NCI-H345 treated with DMSO at 0.1 percent for 48 hours (cell line): Measurements from ENCODE around the gene ZDHHC19.
A peak's percentile ranks its signal among the peaks of the same experiment; 100 is the strongest.
"Not testable (repeated sequence)": the region's sequence is repeated elsewhere in the genome, so short reads cannot be mapped to it uniquely, and the experiment has no call there.

Experiments
- DNase-seq: peaks from one replicate; lab custom pipeline; 2025; ENCODE audit not compliant: unreplicated experiment; lab: John Stamatoyannopoulos, UW

ZDHHC19 gene

DNA sequence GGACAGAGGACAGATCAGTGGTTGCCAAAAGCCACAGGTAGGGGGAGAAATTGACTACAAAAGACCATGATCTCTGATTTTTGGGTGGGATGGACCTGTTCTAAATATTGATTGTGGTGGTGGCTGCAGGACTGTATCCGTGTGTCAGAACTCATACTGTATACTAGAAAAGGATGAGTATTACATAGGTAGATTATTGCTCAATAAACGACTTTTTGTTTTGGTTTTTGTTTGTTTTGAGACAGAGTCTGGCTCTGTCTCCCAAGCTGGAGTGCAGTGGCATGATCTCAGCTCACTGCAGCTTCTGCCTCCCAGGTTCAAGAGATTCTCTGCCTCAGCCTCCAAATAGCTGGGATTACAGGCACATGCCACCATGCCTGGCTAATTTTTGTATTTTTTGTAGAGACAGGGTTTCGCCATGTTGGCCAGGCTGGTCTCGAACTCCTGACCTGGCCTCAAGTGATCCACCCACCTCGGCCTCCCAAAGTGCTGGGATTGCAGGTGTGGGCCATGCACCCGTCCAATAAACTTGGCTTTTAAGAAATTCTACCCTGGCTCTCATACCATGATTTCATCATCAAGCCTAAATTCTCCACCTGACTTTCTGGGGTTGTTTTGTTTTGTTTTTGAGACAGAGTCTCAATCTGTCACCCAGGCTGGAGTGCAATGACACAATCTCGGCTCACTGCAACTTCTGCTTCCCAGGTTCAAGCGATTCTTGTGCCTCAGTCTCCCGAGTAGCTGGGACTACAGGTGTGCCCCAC is 5.6 kb downstream of the ZDHHC19 start:
- not testable (repeated sequence) for DNase-seq

DNA sequence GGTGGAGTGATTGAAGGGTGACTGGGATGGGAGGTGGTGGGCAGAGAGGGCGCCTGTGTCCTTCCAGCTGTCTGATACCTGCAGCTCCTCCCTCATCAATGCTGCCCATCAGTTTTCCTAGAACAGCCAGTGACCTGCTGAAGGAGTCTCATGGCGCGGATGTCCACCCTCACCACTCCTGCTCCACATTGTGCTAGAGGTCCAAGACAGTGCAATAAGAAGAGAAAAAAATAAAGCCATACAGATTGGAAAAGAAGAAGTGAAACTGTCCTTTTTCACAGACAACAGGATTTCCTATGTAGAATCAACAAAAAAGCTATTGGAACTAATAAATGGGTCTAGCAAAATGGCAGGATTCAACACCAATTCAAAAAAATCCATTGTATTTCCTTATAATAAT is 7.4 kb downstream of the ZDHHC19 start:
- DNase-seq, result no peak

DNA sequence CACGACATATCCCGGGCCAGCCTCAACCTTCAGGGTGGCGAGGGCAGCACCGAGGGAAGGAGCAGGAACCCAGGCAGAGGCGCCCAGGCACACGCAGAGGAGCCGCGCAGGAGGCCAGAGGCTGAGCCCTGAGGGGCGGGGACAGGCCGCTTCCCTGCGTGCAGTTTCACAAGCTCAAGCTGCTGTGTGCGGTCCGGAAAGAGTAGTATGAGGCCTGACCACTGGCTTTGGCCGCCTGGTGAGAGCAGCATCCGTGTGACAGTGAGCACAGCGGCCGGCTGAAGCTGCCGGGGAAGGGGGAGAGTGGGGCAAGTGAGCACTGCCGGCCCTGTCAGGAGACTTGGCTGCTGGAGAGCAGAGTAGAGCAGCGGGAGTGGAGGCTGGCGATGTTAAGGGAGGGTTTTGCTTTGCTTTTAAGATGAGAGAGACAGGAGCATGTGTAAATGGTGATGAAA is 8.7 kb downstream of the ZDHHC19 start:
- DNase-seq, result no peak

DNA sequence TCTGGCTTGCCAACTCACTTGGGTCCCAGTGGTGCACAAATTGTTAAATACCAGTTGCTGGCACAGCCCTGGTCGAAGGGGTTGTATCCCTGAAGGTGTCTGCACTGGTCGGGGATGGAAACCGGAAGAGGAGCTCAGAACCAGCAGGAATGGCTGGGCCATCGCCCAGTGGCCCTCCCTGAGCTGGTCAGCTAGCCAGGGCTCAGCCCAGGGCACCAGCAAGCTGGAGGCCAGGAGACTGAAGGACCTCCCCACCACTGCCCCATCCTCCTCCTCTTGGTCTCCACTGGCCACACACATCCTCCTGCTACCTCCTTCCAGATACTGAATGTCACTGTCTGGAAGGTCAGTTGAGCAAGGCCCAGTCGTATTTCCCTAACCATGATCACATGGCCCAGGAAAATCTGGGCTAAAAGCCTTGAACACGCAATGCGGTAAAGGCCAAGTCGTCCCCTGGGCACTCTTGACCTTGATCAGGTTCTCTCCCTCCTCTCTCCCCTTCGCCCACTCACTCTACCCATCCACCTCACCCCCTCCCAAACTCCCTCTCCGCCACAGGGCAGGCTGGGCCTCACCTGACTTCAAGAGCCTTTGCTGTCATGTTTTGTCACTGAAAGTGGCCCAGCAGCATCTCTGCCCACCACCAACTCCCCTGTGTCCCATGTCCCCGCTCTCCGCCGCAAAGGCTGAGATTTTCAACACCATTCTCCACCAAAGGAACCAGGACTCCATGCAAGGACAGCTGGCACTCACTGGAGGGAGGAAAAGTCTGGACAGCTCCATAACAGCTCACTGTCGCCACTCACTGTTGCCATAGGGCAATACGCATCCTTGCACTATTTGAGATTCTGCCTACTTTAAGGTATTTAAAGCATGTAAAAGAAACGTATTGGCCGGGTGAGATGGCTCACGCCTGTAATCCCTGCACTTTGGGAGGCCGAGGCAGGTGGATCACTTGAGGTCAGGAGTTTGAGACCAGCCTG is 12.1 kb downstream of the ZDHHC19 start:
- DNase-seq, result no peak

DNA sequence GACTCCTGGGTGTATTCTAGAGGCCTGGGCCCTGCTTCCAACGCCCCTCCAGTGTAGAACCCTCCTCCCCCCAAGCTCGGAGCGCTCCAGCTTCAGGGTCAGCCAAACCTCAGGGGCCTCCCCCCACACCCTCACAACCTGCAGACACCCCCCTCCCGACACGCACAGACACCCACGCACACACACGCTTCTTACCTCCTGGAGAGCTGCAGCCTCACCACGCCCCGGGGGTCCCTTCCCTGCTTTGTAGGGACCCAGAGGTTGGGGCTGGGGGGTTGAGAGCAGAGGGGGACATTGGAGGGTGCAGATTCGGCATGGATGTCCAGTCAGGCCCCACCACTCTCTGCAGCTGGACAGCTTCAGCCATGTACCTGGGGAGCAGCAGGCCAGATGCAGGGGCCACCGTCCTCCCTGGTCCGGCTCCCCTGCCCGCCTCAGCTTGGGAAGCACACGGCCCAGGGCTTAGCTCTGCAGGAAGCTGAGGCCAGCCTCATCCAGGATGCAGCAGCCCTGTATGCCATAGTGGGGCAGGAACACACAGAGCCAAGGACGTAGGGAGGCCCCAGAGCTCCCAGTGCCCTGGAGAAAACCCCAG is 13.0 kb downstream of the ZDHHC19 start:
- DNase-seq, result no peak

DNA sequence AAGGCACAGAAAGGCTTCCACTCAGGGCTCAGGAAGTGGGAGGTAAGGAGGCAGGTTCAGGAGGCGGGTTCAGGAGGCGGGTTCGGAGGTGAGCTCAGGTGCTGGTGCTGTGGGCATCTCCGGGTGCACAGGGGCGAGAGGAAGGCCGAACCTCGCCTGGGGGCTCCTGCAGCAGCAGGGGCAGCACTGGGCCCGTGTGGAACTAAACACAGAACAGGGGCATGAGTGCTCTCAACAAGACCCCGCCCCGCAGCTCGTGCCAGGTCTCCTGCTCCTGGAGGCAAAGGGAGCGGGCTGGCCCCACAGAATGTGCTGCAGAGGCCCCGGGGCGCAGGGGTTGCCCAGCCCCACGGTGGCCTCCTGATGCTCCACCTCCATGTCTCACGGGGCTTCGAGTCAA is 13.7 kb downstream of the ZDHHC19 start:
- DNase-seq, result no peak

DNA sequence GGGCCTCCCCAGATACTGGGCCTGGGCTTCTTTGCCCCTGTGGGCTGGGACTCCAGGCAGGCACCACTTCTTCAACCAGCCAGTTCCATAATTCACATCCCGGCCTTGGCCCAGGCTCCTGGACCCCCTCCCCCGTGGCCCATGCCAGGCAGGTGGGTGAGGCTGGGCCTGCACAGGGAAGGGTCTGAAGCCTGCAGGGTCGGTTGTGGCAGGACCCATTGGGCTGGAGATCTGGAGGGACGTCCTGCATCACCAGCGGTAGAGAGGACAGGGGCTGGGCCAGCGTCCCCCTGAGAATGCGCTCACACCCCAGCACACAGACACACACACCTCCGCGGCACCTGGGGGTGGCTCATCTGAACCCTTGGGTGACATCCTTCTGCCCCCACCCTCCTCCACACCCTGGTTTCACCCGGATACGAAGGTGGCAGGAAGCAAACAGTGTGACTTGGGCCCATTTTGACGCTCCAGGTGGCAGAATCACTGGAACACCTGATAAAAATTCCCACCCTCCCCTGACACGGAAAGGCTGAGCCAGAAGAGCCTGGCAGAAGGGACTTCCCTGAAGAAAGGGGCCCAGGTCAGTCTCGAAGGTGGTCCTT is 15.4 kb downstream of the ZDHHC19 start:
- no peak for DNase-seq

DNA sequence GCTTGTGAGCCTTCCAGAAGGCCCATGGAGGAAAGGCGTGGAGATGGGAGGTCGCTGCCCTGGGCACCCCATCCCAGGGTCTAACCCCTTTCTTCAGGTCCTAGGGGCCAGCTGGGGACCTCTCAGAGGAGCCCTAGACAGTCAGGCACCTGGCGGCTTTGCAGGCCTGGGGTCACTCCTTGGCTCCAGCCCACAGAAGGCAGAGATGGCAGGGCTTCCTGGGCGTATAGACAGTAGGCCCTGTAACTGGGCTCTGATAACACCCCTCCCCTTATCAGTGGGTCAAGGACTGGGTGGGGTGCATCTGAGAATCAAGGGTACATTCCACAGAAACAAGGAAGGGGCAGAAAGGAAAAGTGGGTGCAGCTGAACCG is 16.7 kb downstream of the ZDHHC19 start:
- DNase-seq, result no peak

DNA sequence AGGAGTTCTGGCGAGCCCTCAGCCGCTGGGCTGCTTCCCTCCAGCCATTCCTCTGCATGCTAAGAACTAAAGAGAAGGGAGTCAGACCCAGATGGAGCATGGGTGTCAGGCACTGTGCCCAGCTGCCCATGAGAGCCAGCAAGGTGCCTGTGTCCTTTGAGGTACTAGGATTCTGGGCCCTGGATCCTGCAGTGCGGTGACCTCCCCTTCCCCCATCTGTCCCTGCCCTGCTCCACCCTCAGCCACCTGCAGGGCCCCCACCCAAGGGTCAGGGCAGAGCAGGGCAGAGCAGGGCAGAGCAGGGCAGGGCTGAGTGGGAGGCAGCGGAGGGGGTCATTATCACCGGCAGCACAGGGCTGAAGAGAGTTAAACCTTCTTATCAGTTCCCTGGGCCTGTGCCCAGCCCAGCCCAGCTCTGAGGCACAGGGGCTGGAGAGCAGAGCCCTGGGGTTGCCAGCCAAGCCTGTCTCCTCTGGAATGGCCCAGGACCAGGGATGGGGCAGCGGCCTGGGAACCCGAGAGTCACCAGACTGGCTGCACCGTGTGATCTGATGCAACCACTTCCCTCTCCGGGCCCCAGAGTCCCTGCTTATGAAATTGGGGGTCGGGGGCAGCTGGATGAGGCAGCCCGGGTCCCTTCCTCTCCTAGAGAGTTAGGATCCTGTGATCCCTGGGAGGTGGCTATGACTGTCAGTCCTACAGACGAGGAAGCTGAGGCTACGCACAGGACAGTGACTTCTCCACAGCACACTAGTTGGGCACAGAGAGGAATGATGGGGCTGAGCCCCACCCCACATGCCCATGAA is 17.3 kb downstream of the ZDHHC19 start:
- no peak for DNase-seq

DNA sequence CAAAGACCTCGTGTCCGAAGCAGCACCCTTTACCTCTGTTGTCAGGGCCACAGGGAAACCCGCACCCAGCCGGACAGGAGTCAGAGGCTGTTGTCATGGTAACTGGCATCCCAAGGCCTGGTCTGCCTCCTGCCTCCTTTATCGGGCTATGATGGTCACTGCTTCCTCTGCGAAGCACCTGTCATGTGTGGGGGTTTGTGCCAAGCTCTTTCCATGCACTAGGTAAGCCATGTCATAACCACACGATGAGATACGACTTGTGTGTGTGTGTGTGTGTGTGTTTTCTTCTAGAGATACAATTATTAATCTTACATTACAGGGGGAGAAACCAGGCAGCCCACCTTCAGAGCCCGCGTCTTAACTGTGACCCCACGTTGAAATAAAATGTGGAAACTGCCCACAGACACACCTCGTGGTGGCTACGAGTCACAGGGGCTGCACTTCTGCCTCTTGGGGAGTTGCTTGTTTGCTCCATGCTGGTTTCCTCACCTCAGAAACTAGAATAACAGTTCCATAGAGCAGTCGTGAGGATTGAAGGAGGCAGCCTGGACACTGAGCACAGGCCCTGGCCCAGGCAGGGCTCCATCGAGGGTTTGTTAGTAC is 18.0 kb downstream of the ZDHHC19 start:
- no peak for DNase-seq

DNA sequence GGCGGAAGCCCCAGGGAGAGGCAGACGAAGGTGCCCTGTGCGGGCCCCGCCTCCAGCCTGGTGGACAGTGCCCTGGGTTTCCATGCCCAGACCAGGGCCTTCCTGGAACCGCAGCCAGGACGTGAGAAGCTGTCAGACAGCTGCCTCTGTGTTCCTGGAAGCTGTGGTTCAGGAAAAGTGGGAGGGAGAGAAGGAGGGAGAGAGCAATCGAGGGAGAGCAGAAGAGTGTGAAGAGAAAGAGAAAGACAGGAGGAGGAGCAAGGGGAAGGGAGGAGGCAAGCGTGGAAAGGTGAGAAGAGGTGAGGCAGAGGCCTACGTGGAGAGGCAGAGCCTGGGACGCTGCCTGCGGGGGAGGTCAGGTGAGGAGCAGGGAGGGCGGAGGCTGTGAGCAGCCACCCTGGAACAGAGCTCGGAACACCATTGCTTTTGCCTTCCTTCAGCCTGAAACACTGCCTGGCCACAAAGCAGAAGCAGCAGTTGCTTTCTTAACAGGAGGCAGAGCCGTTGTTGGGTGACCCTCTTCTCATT is 18.6 kb downstream of the ZDHHC19 start:
- no peak for DNase-seq

DNA sequence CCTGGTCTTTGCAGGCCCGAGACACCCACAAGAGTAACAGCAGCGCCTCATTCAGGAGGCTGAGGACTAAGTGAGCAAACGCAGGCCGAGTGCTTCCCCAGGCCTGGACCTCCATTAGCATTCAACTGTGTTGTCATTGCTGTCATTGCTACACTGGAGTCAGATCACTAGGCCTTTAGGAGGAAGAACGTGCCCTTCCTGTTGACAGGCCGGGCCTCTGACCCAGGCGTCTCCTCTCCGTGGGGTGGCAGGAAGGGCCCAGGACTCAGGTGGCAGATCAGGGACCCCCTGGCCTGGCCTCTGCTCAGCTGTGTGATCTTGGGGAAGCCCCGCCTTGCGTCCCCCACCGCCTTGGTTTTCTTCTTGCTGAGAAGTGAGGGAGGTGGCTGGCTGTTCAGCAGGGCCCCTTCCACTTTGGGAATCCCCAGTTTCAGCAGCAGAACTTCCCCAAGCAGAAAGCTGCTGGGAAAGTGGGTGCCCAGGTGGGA is 19.1 kb downstream of the ZDHHC19 start:
- no peak for DNase-seq

DNA sequence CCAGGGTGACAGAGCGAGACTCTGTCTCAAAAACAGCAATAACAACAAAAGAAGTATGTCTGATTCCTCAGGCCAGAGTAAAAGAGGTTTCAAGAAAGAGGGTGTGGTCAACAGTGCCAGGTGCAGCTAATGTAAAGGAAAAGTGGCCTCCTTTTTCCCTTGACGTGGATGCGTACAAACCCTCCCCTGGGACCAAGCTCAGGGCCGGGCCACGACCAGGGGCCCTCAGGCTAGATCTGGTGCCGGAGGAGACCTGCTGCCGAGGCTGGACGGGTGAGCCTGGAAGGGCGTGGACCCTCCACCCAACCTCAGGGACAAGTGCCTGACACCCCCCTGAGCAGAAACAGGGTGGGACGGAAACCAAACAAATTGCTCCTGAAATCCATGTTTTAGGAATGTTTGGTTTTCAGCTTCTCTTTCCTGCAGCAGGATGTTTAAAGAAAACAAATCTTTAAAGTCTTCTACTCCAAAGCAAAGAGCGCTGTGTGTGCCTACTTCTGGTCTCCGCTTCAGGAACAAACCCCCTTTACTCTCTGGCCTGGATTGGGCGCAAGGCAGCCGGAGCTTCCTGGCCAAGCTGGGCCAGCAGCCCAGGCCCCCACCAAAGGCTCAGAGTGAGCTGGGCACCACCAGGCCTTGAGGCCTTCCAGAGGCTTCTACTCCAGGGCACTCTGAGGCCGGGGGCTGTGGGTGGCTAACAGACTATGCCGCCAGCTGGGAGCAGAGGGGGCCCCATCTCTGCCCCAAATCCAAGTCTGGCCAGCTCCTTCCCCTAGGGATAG is 21.4 kb downstream of the ZDHHC19 start:
- no peak for DNase-seq

DNA sequence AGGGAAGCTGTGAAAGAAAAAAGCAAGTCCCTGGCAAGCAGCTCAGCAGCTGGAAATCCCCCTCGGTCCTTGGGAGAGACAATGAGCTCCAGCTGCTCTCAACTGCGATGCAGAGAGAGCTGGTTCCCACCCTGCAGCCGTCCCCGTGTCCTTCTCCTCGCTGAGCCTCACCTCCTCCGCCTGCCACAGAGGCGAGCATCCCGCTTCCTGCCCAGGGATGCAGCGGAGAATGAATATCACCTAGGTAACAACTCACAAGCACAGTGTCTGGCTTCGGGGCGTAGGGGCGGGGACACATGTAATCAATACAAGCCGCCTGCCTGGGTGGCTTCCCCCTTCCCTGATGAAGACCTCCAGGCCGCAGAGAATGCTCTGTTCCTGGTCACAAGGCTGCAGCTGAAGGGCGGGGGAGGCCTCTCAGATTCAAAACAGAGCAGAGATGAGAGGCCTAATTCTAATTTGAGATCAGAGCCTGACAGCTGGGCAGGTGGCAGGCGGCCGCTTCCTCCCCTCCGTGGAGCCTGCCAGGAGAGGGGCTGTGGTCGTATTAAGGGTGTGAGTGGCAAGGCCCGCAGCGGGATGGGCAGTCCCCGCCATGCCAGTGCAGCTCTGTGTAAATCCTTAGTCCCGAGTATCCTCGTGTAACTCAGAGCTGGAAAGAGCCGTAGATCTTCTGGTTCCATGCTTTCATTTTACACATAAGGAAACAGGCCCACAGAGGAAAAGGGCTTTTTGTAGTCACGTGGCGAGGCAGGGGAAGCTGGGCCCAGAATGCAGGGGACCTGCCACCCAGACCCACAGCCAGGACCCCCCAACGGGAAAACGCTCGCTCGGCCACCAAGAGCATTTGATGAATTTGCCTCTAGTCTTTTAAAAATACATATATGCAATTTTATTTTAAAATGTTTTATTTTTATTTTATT is 24.3 kb downstream of the ZDHHC19 start:
- peak; percentile 64 for DNase-seq

DNA sequence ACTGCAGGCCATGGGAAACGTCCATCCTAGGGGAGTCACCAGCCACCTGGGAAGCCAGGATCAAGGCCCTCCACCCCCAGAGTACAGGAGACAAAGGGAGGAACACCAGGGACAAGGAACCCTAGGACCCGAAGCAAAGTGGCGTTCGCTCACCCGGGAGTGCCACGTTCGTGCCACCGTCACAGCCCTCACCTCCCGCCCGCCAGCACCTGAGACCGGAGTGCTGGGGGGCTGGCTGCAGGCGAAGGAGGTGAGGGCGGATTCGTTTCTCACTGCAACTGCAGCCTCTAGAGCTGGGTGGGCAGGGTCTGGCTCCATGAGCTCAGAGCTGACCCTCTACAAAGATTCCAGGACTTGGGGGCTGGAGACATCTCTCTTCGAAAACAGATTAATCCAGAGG is 26.3 kb downstream of the ZDHHC19 start:
- DNase-seq, result no peak

DNA sequence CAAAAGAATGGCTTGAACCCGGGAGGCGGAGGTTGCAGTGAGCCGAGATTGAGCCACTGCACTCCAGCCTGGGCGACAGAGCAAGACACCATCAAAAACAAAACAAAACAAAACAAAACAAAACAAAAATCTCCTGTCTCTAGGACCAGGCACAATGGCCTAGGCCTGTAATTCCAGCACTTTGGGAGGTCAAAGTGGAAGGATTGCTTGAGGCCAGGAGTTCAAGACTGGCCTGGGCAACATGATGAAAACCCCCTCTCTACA is 27.1 kb downstream of the ZDHHC19 start:
- DNase-seq, result not testable (repeated sequence)

DNA sequence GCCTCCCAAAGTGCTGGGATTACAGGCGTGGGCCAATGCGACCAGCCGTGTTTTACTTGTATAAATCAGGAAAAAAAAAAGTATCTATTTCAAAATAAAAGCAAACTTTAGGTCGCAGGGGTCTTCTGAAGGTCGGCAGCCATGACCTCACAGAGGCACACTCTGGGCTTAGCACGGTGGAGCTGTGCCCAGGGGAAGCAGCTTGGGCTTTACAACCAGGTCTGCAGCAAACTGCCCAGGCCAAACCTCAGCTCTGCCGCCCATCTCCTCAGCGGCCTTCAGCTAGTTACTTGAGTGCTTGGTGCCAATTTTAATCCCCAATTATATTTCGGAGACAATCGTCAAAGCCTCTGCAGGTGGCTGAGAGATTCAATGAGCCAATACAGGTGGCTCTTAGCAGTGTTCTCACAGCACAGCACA is 30.1 kb downstream of the ZDHHC19 start:
- no peak for DNase-seq

DNA sequence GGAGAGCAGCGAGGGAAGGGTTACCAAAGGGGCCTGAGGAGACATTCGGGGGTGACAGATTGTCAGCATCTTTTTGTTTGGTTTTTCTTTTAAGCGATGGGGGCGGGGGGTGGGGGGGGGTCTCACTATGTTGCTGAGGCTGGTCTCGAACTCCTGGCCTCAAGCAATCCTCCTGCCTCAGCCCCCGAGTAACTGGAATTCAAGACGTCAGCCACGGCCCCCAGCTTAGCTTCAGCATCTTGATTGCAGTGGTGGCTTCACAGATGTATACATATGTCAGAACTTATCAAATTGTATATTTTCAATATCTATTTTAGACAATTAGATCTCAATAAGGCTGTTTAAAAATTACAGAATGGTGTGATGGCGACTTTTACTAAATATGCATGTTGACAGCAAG is 30.9 kb downstream of the ZDHHC19 start:
- DNase-seq, result no peak
